ENCODE results near the gene MLLT1.

DNA sequence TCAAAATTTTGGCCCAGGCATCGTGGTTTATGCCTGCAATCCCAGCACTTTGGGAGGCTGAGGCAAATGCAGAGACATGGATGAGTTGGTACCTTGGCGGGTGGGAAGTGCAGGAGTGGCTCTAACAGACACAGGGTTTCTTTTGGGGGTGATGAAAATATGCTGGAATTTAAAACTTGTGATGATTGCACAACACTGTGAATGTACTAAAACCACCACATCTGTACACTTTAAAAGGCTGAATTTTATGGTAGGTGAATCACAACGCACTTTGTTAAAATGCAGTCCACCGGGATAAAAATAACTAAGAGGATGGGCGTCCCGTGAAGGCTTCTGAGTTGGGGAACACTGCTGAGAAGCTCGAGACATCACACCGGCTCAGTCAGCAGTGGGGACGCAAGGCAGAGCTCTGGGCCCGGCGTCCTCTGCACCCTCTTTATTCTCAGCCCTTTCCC, 47.1 kb downstream of the MLLT1 start:
- no peak for TF ChIP-seq JUNB (IDR thresholded peaks at IDR 0.05)
- TF ChIP-seq POLR2A (IDR thresholded peaks at IDR 0.05; ENCODE audit: low read depth, low read length), result no peak
- TF ChIP-seq, protein P1, sequence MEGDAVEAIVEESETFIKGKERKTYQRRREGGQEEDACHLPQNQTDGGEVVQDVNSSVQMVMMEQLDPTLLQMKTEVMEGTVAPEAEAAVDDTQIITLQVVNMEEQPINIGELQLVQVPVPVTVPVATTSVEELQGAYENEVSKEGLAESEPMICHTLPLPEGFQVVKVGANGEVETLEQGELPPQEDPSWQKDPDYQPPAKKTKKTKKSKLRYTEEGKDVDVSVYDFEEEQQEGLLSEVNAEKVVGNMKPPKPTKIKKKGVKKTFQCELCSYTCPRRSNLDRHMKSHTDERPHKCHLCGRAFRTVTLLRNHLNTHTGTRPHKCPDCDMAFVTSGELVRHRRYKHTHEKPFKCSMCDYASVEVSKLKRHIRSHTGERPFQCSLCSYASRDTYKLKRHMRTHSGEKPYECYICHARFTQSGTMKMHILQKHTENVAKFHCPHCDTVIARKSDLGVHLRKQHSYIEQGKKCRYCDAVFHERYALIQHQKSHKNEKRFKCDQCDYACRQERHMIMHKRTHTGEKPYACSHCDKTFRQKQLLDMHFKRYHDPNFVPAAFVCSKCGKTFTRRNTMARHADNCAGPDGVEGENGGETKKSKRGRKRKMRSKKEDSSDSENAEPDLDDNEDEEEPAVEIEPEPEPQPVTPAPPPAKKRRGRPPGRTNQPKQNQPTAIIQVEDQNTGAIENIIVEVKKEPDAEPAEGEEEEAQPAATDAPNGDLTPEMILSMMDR (IDR thresholded peaks at IDR 0.05 in 2 of 3, conservative IDR thresholded peaks at IDR 0.05 in 1 of 3; ENCODE audit: control insufficient read depth in 2 of 3, extremely low read depth in 1 of 3, insufficient read depth in 1 of 3, low read depth in 3 of 3, low read length in 3 of 3), result no peak
